B cell (primary cell): ENCODE data around the gene ATAD3A. TPM values are rescaled to one million over a fixed set of nuclear protein-coding genes. Genes with fewer than 3 reads are reported as not detected.

ENCODE experiments used
- ATAC-seq: fragments of 200-7000 bp; cut with Tn5 transposase; one replicate; pipeline ENCODE4 v1.10.0; 2021; ENCODE audit warnings: low read depth, mild to moderate bottlenecking, moderate number of reproducible peaks, moderate library complexity
- CTCF ChIA-PET: fragments of 350-600 bp; sonication (Branson Sonifier 250); formaldehyde crosslinking; loops from one replicate; lab custom pipeline; 2021; ENCODE audit warnings: antibody characterized with exemption, inconsistent platforms; lab: Charles Lee
- POLR2A ChIA-PET: fragments of 350-600 bp; sonication (Branson Sonifier 250); formaldehyde crosslinking; loops from one replicate; lab custom pipeline; 2021; ENCODE audit warnings: antibody characterized with exemption; lab: Charles Lee
- DNase-seq: peaks from one replicate; pipeline ENCODE4 v3.0.0; 2013
- H2AFZ ChIP-seq: 2 replicates; pipeline ENCODE4 v1.6.1; 2012; ENCODE audit warnings: mild to moderate bottlenecking, low read depth, low read length; ENCODE audit not compliant: insufficient read depth, poor library complexity, severe bottlenecking
- H3K27ac ChIP-seq, 2 donors: 1 replicate in 1 of 2; 2 replicates in 1 of 2; pipeline ENCODE4 v1.5.1; 2012 to 2013; ENCODE audit warnings: low read length in 2 of 2, mild to moderate bottlenecking in 2 of 2, moderate library complexity in 1 of 2
- H3K27me3 ChIP-seq, 4 experiments: fragments of 200-600 bp in 1 of 4; sonication (generic) in 1 of 4; replicated peaks in 1 of 4; 1 replicate in 2 of 4; 2 replicates in 2 of 4; pipeline versions ENCODE4 v1.6.1 to v1.7.0; 2013 to 2016; ENCODE audit warnings: low read length in 3 of 4, mild to moderate bottlenecking in 2 of 4, mixed read lengths in 1 of 4, moderate library complexity in 1 of 4; ENCODE audit not compliant: insufficient read depth in 4 of 4, control insufficient read depth in 3 of 4; ENCODE audit errors: control extremely low read depth in 1 of 4
- H3K36me3 ChIP-seq, 2 experiments: replicated peaks in 1 of 2; 1 replicate in 1 of 2; 2 replicates in 1 of 2; pipeline versions ENCODE4 v1.6.1 to v1.7.1; 2013; ENCODE audit warnings: low read length in 1 of 2; ENCODE audit not compliant: insufficient read depth in 2 of 2, control insufficient read depth in 1 of 2; ENCODE audit errors: control extremely low read depth in 1 of 2, extremely low read depth in 1 of 2
- H3K4me1 ChIP-seq, 2 donors: fragments of 200-600 bp in 1 of 2; sonication (generic) in 1 of 2; 1 replicate in 1 of 2; 2 replicates in 1 of 2; pipeline versions ENCODE4 v1.5.1 to v1.6.1; 2013 to 2017; ENCODE audit warnings: low read length in 2 of 2; ENCODE audit not compliant: control insufficient read depth in 2 of 2, insufficient read depth in 2 of 2
- H3K4me2 ChIP-seq: replicated peaks from 2 replicates; pipeline ENCODE3; 2012; ENCODE audit warnings: mild to moderate bottlenecking, low read depth, low read length; ENCODE audit not compliant: poor library complexity, severe bottlenecking
- H3K4me3 ChIP-seq, 5 experiments: fragments of 200-600 bp in 1 of 5; sonication (generic) in 1 of 5; 1 replicate in 3 of 5; 2 replicates in 2 of 5; pipeline versions ENCODE4 v1.5.1 to v1.7.0; 2011 to 2016; ENCODE audit warnings: low read length in 4 of 5, mild to moderate bottlenecking in 4 of 5, low read depth in 2 of 5, control low read depth in 1 of 5, moderate library complexity in 1 of 5; ENCODE audit not compliant: insufficient read depth in 1 of 5; ENCODE audit errors: control extremely low read depth in 1 of 5, extremely low read depth in 1 of 5
- H3K79me2 ChIP-seq: fragments of 200-600 bp; sonication (generic); one replicate; pipeline ENCODE4 v1.6.0; 2016; ENCODE audit warnings: low read length; ENCODE audit not compliant: control insufficient read depth, insufficient read depth
- H3K9ac ChIP-seq: fragments of 200-600 bp; sonication (generic); 2 replicates; pipeline ENCODE4 v1.6.1; 2017; ENCODE audit warnings: mild to moderate bottlenecking, low read length, moderate library complexity
- H3K9me3 ChIP-seq, 3 donors: one replicate each; pipeline versions ENCODE4 v1.6.1 to v1.7.1; 2013; ENCODE audit warnings: low read length in 2 of 3; ENCODE audit not compliant: control insufficient read depth in 2 of 3, insufficient read depth in 1 of 3; ENCODE audit errors: control extremely low read depth in 1 of 3
- H4K20me1 ChIP-seq: 2 replicates; pipeline ENCODE4 v1.6.0; 2012; ENCODE audit warnings: mild to moderate bottlenecking, low read length; ENCODE audit not compliant: insufficient read depth, control insufficient read depth, poor library complexity, severe bottlenecking
- H3K27ac Mint-ChIP-seq: one replicate; pipeline ENCODE4 v1.8.0; 2021; ENCODE audit warnings: mixed read lengths
- H3K27me3 Mint-ChIP-seq: one replicate; pipeline ENCODE4 v1.8.0; 2021; ENCODE audit warnings: mixed read lengths
- H3K4me1 Mint-ChIP-seq: one replicate; pipeline ENCODE4 v1.8.0; 2021; ENCODE audit warnings: mixed read lengths
- H3K4me3 Mint-ChIP-seq: one replicate; pipeline ENCODE4 v1.8.0; 2021; ENCODE audit warnings: mixed read lengths
- H3K9me3 Mint-ChIP-seq: one replicate; pipeline ENCODE4 v1.8.0; 2022; ENCODE audit warnings: mixed read lengths; ENCODE audit not compliant: insufficient read depth
- EZH2 ChIP-seq: IDR thresholded peaks from 2 replicates; pipeline ENCODE4 v1.6.1; 2012; ENCODE audit warnings: borderline replicate concordance, low read depth, mild to moderate bottlenecking, moderate library complexity, low read length; ENCODE audit not compliant: insufficient read depth, poor library complexity, severe bottlenecking
- WGBS: methylation state at CpG from one replicate; pipeline ENCODE4 v1.1.5; 2013; ENCODE audit warnings: missing lambda C conversion rate; ENCODE audit not compliant: insufficient coverage; 5-methylcytosine and 5-hydroxymethylcytosine counted together
- intact Hi-C: fragments of 100-400 bp; cut with micrococcal nuclease; formaldehyde crosslinking; loops from one replicate; pipeline ENCODE4 v1.10.0; 2022
- polyA plus RNA-seq: library from polyadenylated mRNA; depleted of rRNA; stranded (reverse); fragments of >200 nt; gene quantifications from 2 replicates; pipeline ENCODE4 v1.2.3, GENCODE V29; 2012
- total RNA-seq, 2 donors: library from RNA; stranded (reverse); fragments of 120-200 nt in 1 of 2; gene quantifications; 1 replicate in 1 of 2; 2 replicates in 1 of 2; pipeline versions ENCODE4 v1.2.3 to v1.2.4, GENCODE V29; 2013 to 2022
- TF ChIP-seq, protein P1 (sequence below): fragments of 200-600 bp; IDR thresholded peaks from one replicate; pipeline ENCODE4 v1.8.0; 2022; ENCODE audit warnings: antibody characterized with exemption, mild to moderate bottlenecking

ATAD3A gene
- total and polyA plus RNA-seq, 2 donors (not counting 1 experiment from before 2014, with no cell fraction given): 17.5 to 17.8 TPM

DNA sequence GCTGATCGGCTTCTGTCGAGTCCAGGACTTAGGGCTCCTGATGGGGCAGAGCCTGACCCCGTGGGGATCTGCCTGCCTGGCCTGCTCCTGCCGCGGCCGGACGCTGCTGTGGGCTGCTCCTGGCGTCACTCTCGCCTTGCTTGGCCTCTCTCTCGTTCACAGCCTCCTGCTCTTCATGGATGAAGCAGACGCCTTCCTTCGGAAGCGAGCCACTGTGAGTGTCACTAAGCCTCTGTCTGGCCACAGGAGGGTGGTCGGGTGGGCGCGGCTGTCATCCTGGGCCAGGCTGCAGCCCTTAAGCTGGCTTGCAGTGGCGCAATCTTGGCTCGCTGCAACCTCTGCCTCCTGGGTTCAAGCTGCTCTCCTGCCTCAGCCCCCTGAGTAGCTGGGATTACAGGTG lies 24.3 kb upstream of the ATAD3A start:
- intact Hi-C loops: no loop called here
- DNase-seq: no peak
- Histone ChIP-seq H3K4me1 (no peaks in the 10 kb centered on the region), H3K36me3 (peaks cover 3 to 34% of the 10 kb centered on the region in 2 experiments), H3K4me2 (no peak overlapping the region), H3K27me3 (no peaks in the 10 kb centered on the region), H3K4me3 (no peak overlapping the region), H3K9ac (no peak overlapping the region), H2AFZ (no peak overlapping the region), H3K9me3 (peaks cover 0 to 18% (median 0%) of the 10 kb centered on the region in 3 donors), H4K20me1 (no peaks in the 10 kb centered on the region), H3K27ac (no peak overlapping the region), H3K79me2 (no peaks in the 10 kb centered on the region)
- WGBS: 95% methylated on average over 18 of the region's 18 CpGs
- Mint-ChIP-seq H3K9me3 (no peaks in the 10 kb centered on the region), H3K4me1 (no peaks in the 10 kb centered on the region), H3K27me3 (no peaks in the 10 kb centered on the region), H3K27ac (no peak overlapping the region), H3K4me3 (no peak overlapping the region)
- POLR2A ChIA-PET: no interaction called here
- no peak for TF ChIP-seq EZH2
- TF ChIP-seq, protein P1, sequence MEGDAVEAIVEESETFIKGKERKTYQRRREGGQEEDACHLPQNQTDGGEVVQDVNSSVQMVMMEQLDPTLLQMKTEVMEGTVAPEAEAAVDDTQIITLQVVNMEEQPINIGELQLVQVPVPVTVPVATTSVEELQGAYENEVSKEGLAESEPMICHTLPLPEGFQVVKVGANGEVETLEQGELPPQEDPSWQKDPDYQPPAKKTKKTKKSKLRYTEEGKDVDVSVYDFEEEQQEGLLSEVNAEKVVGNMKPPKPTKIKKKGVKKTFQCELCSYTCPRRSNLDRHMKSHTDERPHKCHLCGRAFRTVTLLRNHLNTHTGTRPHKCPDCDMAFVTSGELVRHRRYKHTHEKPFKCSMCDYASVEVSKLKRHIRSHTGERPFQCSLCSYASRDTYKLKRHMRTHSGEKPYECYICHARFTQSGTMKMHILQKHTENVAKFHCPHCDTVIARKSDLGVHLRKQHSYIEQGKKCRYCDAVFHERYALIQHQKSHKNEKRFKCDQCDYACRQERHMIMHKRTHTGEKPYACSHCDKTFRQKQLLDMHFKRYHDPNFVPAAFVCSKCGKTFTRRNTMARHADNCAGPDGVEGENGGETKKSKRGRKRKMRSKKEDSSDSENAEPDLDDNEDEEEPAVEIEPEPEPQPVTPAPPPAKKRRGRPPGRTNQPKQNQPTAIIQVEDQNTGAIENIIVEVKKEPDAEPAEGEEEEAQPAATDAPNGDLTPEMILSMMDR: no peak
- CTCF ChIA-PET: no interaction called here
- no peak for ATAC-seq

DNA sequence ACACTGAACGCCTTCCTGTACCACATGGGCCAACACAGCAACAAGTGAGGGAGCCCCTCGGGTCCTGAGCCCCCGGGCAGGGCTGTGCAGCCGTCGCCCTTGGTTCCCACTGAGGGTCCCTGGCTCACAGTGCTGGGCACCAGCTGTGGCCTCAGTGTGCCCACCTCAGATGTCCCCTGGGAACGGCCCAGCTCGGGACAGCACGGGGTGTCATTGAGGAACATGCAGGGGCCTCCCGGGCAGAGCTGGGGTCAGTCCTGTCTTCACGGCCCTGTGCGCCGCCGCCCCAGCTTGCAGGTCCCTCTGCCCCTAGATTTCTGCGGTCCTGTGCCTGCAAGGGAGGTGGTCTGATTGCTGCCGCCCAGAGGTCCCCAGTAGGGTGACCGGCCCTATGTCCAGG lies 22.7 kb upstream of the ATAD3A start:
- Histone ChIP-seq H3K9me3 (peaks cover 0 to 25% (median 1%) of the 10 kb centered on the region in 3 donors), H3K4me2 (no peak overlapping the region), H3K79me2 (no peaks in the 10 kb centered on the region), H3K27ac (no peak overlapping the region), H3K4me3 (no peak overlapping the region), H3K4me1 (no peaks in the 10 kb centered on the region), H3K27me3 (no peaks in the 10 kb centered on the region), H3K36me3 (peaks cover 3 to 24% of the 10 kb centered on the region in 2 experiments), H2AFZ (no peak overlapping the region), H3K9ac (no peak overlapping the region), H4K20me1 (no peaks in the 10 kb centered on the region)
- H3K4me1 Mint-ChIP-seq: no peaks in the 10 kb centered on the region
- H3K27me3 Mint-ChIP-seq: no peaks in the 10 kb centered on the region
- TF ChIP-seq EZH2: no peak
- TF ChIP-seq, protein P1: no peak
- H3K27ac Mint-ChIP-seq: no peak overlapping the region
- WGBS: 99% methylated on average over 16 of the region's 16 CpGs
- CTCF ChIA-PET: no interaction called here
- no peak for ATAC-seq
- no peak overlapping the region for H3K4me3 Mint-ChIP-seq
- no peak for DNase-seq
- intact Hi-C loops: no loop called here
- POLR2A ChIA-PET: no interaction called here
- H3K9me3 Mint-ChIP-seq: peaks cover 4% of the 10 kb centered on the region
